A673 (cell line): Measurements from ENCODE around the gene CDK2AP2.

Experiments used
- CTCF ChIP-seq: fragments of 300-800, 200-600 bp; sonication (generic); conservative IDR thresholded peaks from 2 replicates; pipeline ENCODE4 v1.5.1; 2017; ENCODE audit warnings: low read depth, mild to moderate bottlenecking, antibody characterized with exemption, low read length, moderate library complexity, mixed read lengths
- EZH2 ChIP-seq: fragments of 200-600 bp; sonication (generic); IDR thresholded peaks from 2 replicates; pipeline ENCODE4 v1.6.1; 2017; ENCODE audit warnings: borderline replicate concordance, low read depth, mild to moderate bottlenecking, mixed read lengths, antibody characterized with exemption, low read length; ENCODE audit not compliant: poor library complexity, severe bottlenecking

GRCh38 chr11:67551127-67551526 is 43.2 kb upstream of the CDK2AP2 start:
- TF ChIP-seq CTCF (no peak), EZH2 (no peak)
